Measurements from ENCODE around the gene ZNF385A.

The ZNF385A gene

DNA sequence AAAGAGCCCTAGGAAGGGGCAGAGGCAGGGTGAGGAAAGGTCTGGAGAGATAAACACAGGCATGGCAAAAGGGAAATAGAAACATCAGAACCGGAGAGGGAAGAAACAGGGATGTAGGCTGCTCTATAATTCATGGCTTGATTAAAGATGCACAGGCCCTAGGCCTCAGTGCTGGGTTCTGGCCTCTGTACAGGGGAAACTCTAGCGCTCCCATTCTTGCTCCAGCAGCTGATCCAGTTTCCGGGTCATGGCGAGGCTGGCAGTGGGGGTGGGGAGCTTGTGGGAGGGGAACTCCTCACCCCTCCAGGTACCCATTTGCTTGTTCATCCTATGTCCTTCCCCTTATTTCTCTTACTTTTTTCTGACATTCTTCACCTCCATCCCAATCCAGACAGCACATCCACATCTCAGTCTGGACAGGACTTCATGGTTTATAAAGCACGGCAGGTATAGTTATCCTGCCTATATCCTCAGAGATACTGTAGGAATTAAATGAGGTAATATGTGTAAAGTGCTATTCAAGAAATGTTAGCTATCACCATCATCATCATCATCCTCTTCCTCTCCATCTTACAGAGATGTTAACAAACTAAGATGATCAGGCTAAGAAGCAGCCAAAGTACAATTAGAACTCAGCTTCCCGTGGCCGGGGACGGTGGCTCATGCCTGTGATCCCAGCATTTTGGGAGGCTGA, 12.3 kb downstream of the ZNF385A start:
- TF ChIP-seq, protein P1, sequence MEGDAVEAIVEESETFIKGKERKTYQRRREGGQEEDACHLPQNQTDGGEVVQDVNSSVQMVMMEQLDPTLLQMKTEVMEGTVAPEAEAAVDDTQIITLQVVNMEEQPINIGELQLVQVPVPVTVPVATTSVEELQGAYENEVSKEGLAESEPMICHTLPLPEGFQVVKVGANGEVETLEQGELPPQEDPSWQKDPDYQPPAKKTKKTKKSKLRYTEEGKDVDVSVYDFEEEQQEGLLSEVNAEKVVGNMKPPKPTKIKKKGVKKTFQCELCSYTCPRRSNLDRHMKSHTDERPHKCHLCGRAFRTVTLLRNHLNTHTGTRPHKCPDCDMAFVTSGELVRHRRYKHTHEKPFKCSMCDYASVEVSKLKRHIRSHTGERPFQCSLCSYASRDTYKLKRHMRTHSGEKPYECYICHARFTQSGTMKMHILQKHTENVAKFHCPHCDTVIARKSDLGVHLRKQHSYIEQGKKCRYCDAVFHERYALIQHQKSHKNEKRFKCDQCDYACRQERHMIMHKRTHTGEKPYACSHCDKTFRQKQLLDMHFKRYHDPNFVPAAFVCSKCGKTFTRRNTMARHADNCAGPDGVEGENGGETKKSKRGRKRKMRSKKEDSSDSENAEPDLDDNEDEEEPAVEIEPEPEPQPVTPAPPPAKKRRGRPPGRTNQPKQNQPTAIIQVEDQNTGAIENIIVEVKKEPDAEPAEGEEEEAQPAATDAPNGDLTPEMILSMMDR (IDR thresholded peaks at IDR 0.05; ENCODE audit: insufficient read depth, missing control alignments), result no peak
- DNase-seq (ENCODE audit: insufficient read length, low spot score) (no peak), FAIRE-seq (no peak)

DNA sequence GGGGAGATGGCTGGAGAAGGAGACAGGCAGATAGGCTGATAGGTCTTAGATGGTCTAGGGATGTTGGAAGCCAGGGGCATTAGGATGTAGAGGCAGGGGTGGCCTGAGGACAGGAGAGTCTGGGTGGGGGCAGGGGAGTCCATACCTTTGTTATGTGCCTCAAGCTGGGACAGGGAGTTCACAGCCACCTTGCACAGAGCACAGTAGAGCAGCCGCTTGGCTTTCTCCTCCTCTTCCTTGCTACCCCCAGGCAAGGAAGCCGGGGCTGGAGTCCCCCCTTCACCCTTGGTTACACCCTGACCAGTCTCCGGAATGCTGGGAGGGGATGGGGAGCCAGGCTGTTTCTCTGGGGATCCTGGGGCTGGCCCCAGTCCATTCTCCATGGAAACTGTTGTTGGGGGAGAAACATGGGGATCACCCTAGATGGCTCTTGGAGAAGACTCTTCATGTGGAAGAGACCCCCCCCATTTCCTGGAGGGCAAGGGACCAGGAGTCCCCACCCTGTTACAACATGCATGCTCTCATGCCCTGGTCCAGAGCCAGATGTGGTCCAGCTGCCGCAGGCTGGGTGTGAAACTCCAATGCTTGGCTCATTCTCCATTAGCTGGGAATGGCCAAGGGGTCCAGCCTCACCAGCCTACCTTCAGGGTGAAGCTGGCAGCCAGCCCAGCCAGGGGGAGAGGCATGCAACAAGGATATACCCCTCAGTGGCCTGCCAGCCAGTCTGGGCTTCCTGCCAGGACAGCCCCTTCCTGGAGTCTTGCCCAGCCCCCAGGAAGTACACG, 13.0 kb downstream of the ZNF385A start:
- no peak for FAIRE-seq
- TF ChIP-seq, protein P1 (IDR thresholded peaks at IDR 0.05; ENCODE audit: insufficient read depth, missing control alignments), result no peak
- DNase-seq (ENCODE audit: insufficient read length, low spot score), result no peak

DNA sequence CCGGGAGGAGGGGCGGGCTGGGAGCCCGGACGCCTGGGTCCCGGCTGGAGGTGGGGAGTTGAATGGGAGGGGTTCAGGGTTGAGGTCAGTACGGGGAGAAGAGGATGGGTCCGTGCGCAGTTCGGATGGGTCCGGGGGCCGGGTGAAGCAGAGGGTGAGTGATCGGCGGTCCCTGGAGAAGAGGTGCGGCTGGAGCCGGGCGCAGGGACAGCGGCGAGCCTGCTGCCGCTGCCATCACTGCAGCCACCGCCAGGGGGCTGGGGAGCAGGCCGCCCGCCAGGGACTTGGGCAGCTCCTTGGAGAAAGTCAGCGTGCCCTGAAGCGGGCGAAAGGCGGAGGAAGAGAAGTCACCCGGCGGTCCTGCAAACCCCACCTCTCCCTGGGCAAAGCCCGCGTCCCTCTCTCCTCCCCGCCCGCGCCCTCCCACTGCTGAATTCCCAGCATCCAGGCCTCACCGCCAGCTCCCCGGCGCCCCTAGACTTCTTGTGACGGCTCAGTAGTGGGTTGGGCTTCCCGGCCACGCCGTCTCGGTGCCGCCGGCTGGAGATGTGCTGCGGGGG, 14.3 kb downstream of the ZNF385A start:
- no peak for FAIRE-seq
- TF ChIP-seq, protein P1 (IDR thresholded peaks at IDR 0.05; ENCODE audit: insufficient read depth, missing control alignments), result peak; percentile 74
- no peak for DNase-seq (ENCODE audit: insufficient read length, low spot score)

DNA sequence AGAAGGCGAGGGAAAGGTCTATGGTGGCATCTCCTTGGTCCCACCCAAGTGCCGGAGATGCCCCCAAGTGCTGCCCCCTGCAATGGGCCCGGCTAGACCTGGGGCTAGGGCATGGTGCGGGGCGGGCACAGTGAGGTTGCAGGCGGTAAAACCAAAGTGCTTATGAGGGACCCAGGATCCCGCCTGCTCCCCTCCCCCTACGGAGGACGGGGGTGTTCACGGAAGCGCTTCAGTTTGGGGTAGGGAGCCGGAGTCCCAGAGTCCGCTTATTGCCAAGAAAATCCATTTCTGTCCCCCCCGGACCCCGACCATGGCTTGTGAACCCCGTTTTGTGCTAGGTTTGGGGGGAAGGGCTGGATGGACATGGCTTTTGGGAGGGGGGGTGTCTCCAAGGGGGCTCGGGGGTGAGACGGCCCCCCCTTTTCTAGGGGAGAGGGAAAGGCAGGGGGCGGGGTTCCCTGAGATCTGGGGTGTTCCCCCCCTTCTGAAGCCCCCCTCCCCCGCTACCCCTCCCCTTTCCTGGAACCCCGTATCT, 14.9 kb downstream of the ZNF385A start:
- TF ChIP-seq, protein P1 (IDR thresholded peaks at IDR 0.05; ENCODE audit: insufficient read depth, missing control alignments), result no peak
- no peak for FAIRE-seq
- DNase-seq (ENCODE audit: insufficient read length, low spot score), result no peak

DNA sequence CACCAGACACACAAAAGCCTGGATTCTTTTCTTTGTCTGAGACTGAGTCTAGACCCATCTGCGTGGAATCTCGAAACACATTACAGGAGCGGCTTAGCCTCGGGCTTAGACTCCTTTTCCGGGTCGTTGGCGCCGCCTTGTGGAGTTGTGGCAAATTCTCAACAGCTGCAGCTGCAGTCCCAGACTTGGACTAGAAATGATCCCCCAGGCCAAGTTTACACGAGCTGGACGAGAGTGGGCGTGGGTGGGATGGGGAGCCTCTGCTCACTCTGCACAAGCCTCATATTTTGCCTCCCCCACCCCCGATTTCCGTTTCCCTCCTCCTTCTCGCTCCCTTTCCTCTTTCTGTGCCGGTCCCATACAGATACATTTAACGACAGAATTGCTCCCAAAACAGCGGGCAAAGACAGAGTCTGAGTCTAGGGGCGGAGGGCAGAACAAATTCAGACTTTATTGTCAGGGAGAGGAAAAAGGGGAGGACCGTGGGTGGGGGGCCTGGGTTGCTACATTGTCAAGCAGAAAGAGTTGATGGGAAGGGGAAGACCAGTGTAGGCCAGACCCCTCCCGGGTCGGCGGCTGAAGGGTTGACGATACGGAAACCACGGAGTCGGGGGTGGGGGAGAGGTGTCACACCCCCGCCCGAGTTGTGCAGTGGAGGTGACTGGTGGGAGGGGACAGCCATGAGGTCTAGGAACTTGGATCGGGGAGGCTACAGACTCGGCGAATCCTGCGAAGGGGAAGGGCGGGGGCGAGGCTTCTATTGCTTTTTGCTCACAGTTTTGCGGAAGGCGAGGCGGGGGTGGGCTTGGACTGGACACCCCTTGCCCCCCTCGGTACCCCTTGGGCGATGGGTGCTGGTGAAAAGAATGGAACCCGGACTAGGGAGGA, 15.6 kb downstream of the ZNF385A start:
- FAIRE-seq (no peak), DNase-seq (ENCODE audit: insufficient read length, low spot score) (peak; percentile 84)
- TF ChIP-seq, protein P1 (IDR thresholded peaks at IDR 0.05; ENCODE audit: insufficient read depth, missing control alignments), result peak; percentile 97

DNA sequence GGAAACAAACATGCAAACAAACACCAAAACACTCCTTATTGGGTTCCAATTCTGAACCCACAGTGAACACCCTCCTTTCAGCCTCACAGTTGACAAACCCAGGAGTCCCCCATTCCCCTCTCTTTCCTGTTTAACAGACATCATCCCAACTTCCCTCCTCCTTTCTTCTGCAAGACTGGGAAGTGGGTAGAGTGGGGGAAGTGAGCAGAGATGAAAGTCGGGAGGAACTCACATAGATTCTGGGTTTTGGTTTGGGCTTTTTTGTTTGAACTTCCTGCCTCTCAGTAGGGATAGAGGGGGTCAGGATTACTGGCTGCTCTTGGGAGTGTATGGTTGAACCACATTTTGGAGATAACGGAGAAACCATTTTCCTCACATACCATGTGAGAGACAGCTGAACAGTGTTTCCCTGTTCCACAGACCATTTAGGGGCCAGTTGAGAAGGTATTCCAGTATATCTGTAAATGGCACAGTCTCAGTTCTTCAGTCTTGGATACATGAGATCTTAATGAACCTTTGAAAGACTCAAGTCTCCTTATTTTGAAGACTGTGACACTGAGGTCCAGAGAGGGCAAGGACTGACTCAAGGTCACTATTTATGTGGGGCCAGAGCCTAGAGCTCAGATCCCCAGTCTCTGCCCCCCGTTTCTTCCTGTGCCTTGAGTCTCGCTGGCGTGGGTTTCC, 16.4 kb downstream of the ZNF385A start:
- TF ChIP-seq, protein P1 (IDR thresholded peaks at IDR 0.05; ENCODE audit: insufficient read depth, missing control alignments), result no peak
- DNase-seq (ENCODE audit: insufficient read length, low spot score) (no peak), FAIRE-seq (no peak)

Data from D721Med (cell line).